Measurements from ENCODE around the gene FLACC1.

GRCh38 chr2:201263779-201264178 is 93.4 kb downstream of the FLACC1 start:
- no peak for TF ChIP-seq NFYB (CRISPR knock-in tag; conservative IDR thresholded peaks at IDR 0.05; ENCODE audit: low read depth)
- no peak for TF ChIP-seq TEAD1 (CRISPR knock-in tag; IDR thresholded peaks at IDR 0.05)
- TF ChIP-seq ETV6 (CRISPR knock-in tag; IDR thresholded peaks at IDR 0.05), result no peak
- TF ChIP-seq SP1 (CRISPR knock-in tag; conservative IDR thresholded peaks at IDR 0.05), result no peak
- TF ChIP-seq CTCF (IDR thresholded peaks at IDR 0.05), result no peak
- TF ChIP-seq FOXP1 (CRISPR knock-in tag; IDR thresholded peaks at IDR 0.05; ENCODE audit: borderline replicate concordance), result no peak
- no peak for TF ChIP-seq ZNF281 (CRISPR knock-in tag; IDR thresholded peaks at IDR 0.05)
- no peak for TF ChIP-seq SMAD3 (CRISPR knock-in tag; IDR thresholded peaks at IDR 0.05; ENCODE audit: borderline replicate concordance)
- no peak for TF ChIP-seq USF2 (CRISPR knock-in tag; IDR thresholded peaks at IDR 0.05)
- no peak for TF ChIP-seq AFF4 (CRISPR knock-in tag; IDR thresholded peaks at IDR 0.05; ENCODE audit: borderline replicate concordance)
- TF ChIP-seq ZNF396 (CRISPR knock-in tag; IDR thresholded peaks at IDR 0.05; ENCODE audit: borderline replicate concordance), result no peak
- no peak for TF ChIP-seq PREB (CRISPR knock-in tag; IDR thresholded peaks at IDR 0.05; ENCODE audit: borderline replicate concordance)
- no peak for TF ChIP-seq NR1H2 (CRISPR knock-in tag; IDR thresholded peaks at IDR 0.05)
